Measurements from ENCODE around the gene FOXP1.

The FOXP1 gene

GRCh38 chr3:71127844-71128243, 455.7 kb downstream of the FOXP1 start:
- DNase-seq (ENCODE audit: low read depth in 2 of 2): no peak

- no peak for DNase-seq (ENCODE audit: low read depth in 2 of 2)
Measured at GRCh38 chr3:71127052-71127831, 456.3 kb downstream of the FOXP1 start.

- no peak for DNase-seq (ENCODE audit: low read depth in 2 of 2)
Measured at GRCh38 chr3:71125738-71126137, 457.8 kb downstream of the FOXP1 start.

GRCh38 chr3:71124048-71124447, 459.5 kb downstream of the FOXP1 start:
- DNase-seq (ENCODE audit: low read depth in 2 of 2): no peak

GRCh38 chr3:71122641-71123040, 460.9 kb downstream of the FOXP1 start:
- no peak for DNase-seq (ENCODE audit: low read depth in 2 of 2)

GRCh38 chr3:71121429-71122167, 461.9 kb downstream of the FOXP1 start:
- no peak for DNase-seq (ENCODE audit: low read depth in 2 of 2)

GRCh38 chr3:71120012-71120411, 463.5 kb downstream of the FOXP1 start:
- no peak for DNase-seq (ENCODE audit: low read depth in 2 of 2)

GRCh38 chr3:71119171-71119570, 464.4 kb downstream of the FOXP1 start:
- DNase-seq (ENCODE audit: low read depth in 2 of 2): no peak

GRCh38 chr3:71118436-71118835, 465.1 kb downstream of the FOXP1 start:
- DNase-seq (ENCODE audit: low read depth in 2 of 2): no peak

- DNase-seq (ENCODE audit: low read depth in 2 of 2): no peak
Measured at GRCh38 chr3:71117572-71118247, 465.8 kb downstream of the FOXP1 start.

GRCh38 chr3:71114610-71115009, 468.9 kb downstream of the FOXP1 start:
- no peak for DNase-seq (ENCODE audit: low read depth in 2 of 2)

- DNase-seq (ENCODE audit: low read depth in 2 of 2): no peak
Measured at GRCh38 chr3:71112576-71112975, 471.0 kb downstream of the FOXP1 start.

GRCh38 chr3:71111784-71112440, 471.6 kb downstream of the FOXP1 start:
- DNase-seq (ENCODE audit: low read depth in 2 of 2): no peak

GRCh38 chr3:71110385-71111222, 472.9 kb downstream of the FOXP1 start:
- DNase-seq (ENCODE audit: low read depth in 2 of 2): no peak

GRCh38 chr3:71109977-71110285, 473.6 kb downstream of the FOXP1 start:
- no peak for DNase-seq (ENCODE audit: low read depth in 2 of 2)

- DNase-seq (ENCODE audit: low read depth in 2 of 2): no peak
Measured at GRCh38 chr3:71109241-71109976, 474.1 kb downstream of the FOXP1 start.

GRCh38 chr3:71107926-71108325, 475.6 kb downstream of the FOXP1 start:
- DNase-seq (ENCODE audit: low read depth in 2 of 2): no peak

GRCh38 chr3:71104976-71105375, 478.6 kb downstream of the FOXP1 start:
- no peak for DNase-seq (ENCODE audit: low read depth in 2 of 2)

- DNase-seq (ENCODE audit: low read depth in 2 of 2): no peak
Measured at GRCh38 chr3:71104556-71104955, 479.0 kb downstream of the FOXP1 start.

GRCh38 chr3:71104121-71104541, 479.4 kb downstream of the FOXP1 start:
- no peak for DNase-seq (ENCODE audit: low read depth in 2 of 2)

Measured in stimulated activated CD4-positive, alpha-beta T cell treated with anti-CD3 and anti-CD28 coated beads, Interleukin-4, amount 100 ng/mL, for 48 hours (primary cell).